Thoracic aorta (tissue), 2 donors: ENCODE data around the gene CRELD1. TPM values are rescaled to one million over a fixed set of nuclear protein-coding genes. Genes with fewer than 3 reads are reported as not detected.

Experiments
- ATAC-seq: fragments of 150-250 bp; one replicate; pipeline ENCODE4 v1.8.0; 2017; ENCODE audit warnings: low read depth; ENCODE audit not compliant: insufficient number of reproducible peaks, low FRiP score
- DNase-seq: peaks from one replicate; pipeline ENCODE4 v3.0.0-alpha.2; 2020; ENCODE audit warnings: low spot score
- H3K27ac ChIP-seq, 2 donors: fragments of 200-600 bp; sonication (generic); 1 replicate in 1 of 2; 2 replicates in 1 of 2; pipeline ENCODE4 v1.5.1; 2016; ENCODE audit warnings: mild to moderate bottlenecking in 2 of 2, moderate library complexity in 2 of 2
- H3K27me3 ChIP-seq: fragments of 200-600 bp; sonication (generic); replicated peaks from 2 replicates; pipeline ENCODE4 v1.6.0; 2016; ENCODE audit warnings: mild to moderate bottlenecking; ENCODE audit not compliant: insufficient read depth
- H3K36me3 ChIP-seq: fragments of 200-600 bp; sonication (generic); one replicate; pipeline ENCODE4 v1.5.1; 2016
- H3K4me1 ChIP-seq, 2 donors: fragments of 200-600 bp; sonication (generic); 1 replicate in 1 of 2; 2 replicates in 1 of 2; pipeline versions ENCODE4 v1.5.1 to v1.6.0; 2016; ENCODE audit warnings: low read depth in 2 of 2, mild to moderate bottlenecking in 1 of 2; ENCODE audit not compliant: control insufficient read depth in 1 of 2
- H3K4me3 ChIP-seq: fragments of 200-600 bp; sonication (generic); 2 replicates; pipeline ENCODE4 v1.5.1; 2016; ENCODE audit warnings: mild to moderate bottlenecking
- H3K9me3 ChIP-seq: fragments of 200-600 bp; sonication (generic); 2 replicates; pipeline ENCODE4 v1.5.1; 2016
- CTCF ChIP-seq: fragments of 200-600 bp; sonication (generic); IDR thresholded peaks from one replicate; pipeline ENCODE4 v1.5.1; 2019; ENCODE audit warnings: antibody characterized with exemption
- total RNA-seq, 2 donors: library from RNA; depleted of rRNA; stranded (reverse); fragments of >200 nt; gene quantifications; one replicate each; pipeline versions ENCODE4 v1.1.0 to v1.2.3, GENCODE V29; 2016

Gene CRELD1
- total RNA-seq, 2 donors from 2014 or later = 37.2 to 37.4 TPM

- Histone ChIP-seq H3K9me3 (no peaks in the 10 kb centered on the region), H3K36me3 (no peaks in the 10 kb centered on the region), H3K27me3 (no peaks in the 10 kb centered on the region), H3K4me1 (peaks cover 29 to 38% of the 10 kb centered on the region in 2 donors), H3K27ac (peak overlapping the region; percentile 91 to 95), H3K4me3 (peak overlapping the region; percentile 89)
- ATAC-seq (no peak), DNase-seq (no peak)
- TF ChIP-seq CTCF = no peak
Observed at GRCh38 chr3:9914559-9915253, 18.9 kb upstream of the CRELD1 start.

- TF ChIP-seq CTCF = peak; percentile 47
- Histone ChIP-seq H3K27ac (peak overlapping the region; percentile 91 to 95), H3K27me3 (no peaks in the 10 kb centered on the region), H3K4me3 (peak overlapping the region; percentile 89), H3K4me1 (peaks cover 29 to 38% of the 10 kb centered on the region in 2 donors), H3K9me3 (no peaks in the 10 kb centered on the region), H3K36me3 (no peaks in the 10 kb centered on the region)
- ATAC-seq = peak; percentile 47
- DNase-seq = no peak
Observed at GRCh38 chr3:9915254-9916141, 18.1 kb upstream of the CRELD1 start.

GRCh38 chr3:9916346-9916733 is 17.3 kb upstream of the CRELD1 start:
- Histone ChIP-seq H3K27ac (peak overlapping the region; percentile 91 to 95), H3K4me1 (peaks cover 29 to 38% of the 10 kb centered on the region in 2 donors), H3K9me3 (no peaks in the 10 kb centered on the region), H3K36me3 (no peaks in the 10 kb centered on the region), H3K4me3 (peak overlapping the region; percentile 89), H3K27me3 (no peaks in the 10 kb centered on the region)
- DNase-seq = no peak
- no peak for TF ChIP-seq CTCF
- ATAC-seq = no peak

- ATAC-seq = peak; percentile 72
- H3K4me1 ChIP-seq = peaks cover 29 to 38% of the 10 kb centered on the region in 2 donors
- H3K27ac ChIP-seq = peak within 1 kb of the TSS; percentile 91 to 95
- H3K9me3 ChIP-seq = no peaks in the 10 kb centered on the region
- peak; percentile 69 for DNase-seq
- H3K4me3 ChIP-seq = peak within 1 kb of the TSS; percentile 89
- no peak for TF ChIP-seq CTCF
- H3K36me3 ChIP-seq = no peaks in the 10 kb centered on the region
- no peaks in the 10 kb centered on the region for H3K27me3 ChIP-seq
Observed at GRCh38 chr3:9916734-9917680, 16.6 kb upstream of the CRELD1 start, which contains the start of gene IL17RC. Gene IL17RC (plus strand): TSS chr3:9917098. CDS start chr3:9917316, 218 bp downstream.
